Measurements from ENCODE around the gene OLFML1. TPM values are rescaled to one million over a fixed set of nuclear protein-coding genes. Genes with fewer than 3 reads are reported as not detected.

OLFML1 gene
- total RNA-seq, 1 experiment from 2014 or later = not detected

GRCh38 chr11:7533199-7534041 is 48.1 kb downstream of the OLFML1 start:
- TF ChIP-seq E2F5 (CRISPR knock-in tag; IDR thresholded peaks at IDR 0.05) (no peak), ATF2 (CRISPR knock-in tag; IDR thresholded peaks at IDR 0.05; ENCODE audit: borderline replicate concordance, low read depth) (no peak), CDX4 (CRISPR knock-in tag; IDR thresholded peaks at IDR 0.05; ENCODE audit: borderline replicate concordance) (no peak), ZNF512 (CRISPR knock-in tag; IDR thresholded peaks at IDR 0.05; ENCODE audit: borderline replicate concordance) (no peak), JUN (CRISPR knock-in tag; IDR thresholded peaks at IDR 0.05) (no peak), PRDM15 (CRISPR knock-in tag; IDR thresholded peaks at IDR 0.05) (no peak), ZNF423 (CRISPR knock-in tag; IDR thresholded peaks at IDR 0.05) (no peak), AFF4 (CRISPR knock-in tag; IDR thresholded peaks at IDR 0.05; ENCODE audit: borderline replicate concordance) (no peak), ZNF317 (CRISPR knock-in tag; IDR thresholded peaks at IDR 0.05; ENCODE audit: borderline replicate concordance, low read depth) (no peak), ZNF263 (CRISPR knock-in tag; IDR thresholded peaks at IDR 0.05; ENCODE audit: low read depth) (no peak), E2F1 (CRISPR knock-in tag; IDR thresholded peaks at IDR 0.05) (no peak), ERG (CRISPR knock-in tag; IDR thresholded peaks at IDR 0.05) (no peak), SMAD3 (CRISPR knock-in tag; IDR thresholded peaks at IDR 0.05; ENCODE audit: borderline replicate concordance) (no peak)
- ChIA-PET CTCF (interaction anchor here (0.9 to 2.5 kb wide), 3 partner anchors 13 to 20 kb away, joined by 3 to 8 read pairs (median 3); partner anchors contain the start of gene PPFIBP2), POLR2A (no interaction called here)
- Mint-ChIP-seq H3K9me3 (no peaks in the 10 kb centered on the region), H3K4me3 (no peak overlapping the region), H3K36me3 (no peaks in the 10 kb centered on the region), H3K27me3 (ENCODE audit: low read depth) (no peaks in the 10 kb centered on the region), H3K4me1 (peaks cover 9% of the 10 kb centered on the region), H3K27ac (no peak overlapping the region)
- no peak for DNase-seq (ENCODE audit: low spot score)
- ATAC-seq = no peak
